Mesothelial cell of epicardium (in vitro differentiated cells): ENCODE results near the gene MAZ. TPM values are rescaled to one million over a fixed set of nuclear protein-coding genes. Genes with fewer than 3 reads are reported as not detected.
A peak's percentile ranks its signal among the peaks of the same experiment; 100 is the strongest.
"Not testable (repeated sequence)": the region's sequence is repeated elsewhere in the genome, so short reads cannot be mapped to it uniquely, and the experiment has no call there.

ENCODE experiments used
- DNase-seq, 2 experiments: peaks; one replicate each; pipeline ENCODE4 v3.0.0; 2021; ENCODE audit warnings: low spot score in 2 of 2; ENCODE audit not compliant: unreplicated experiment in 2 of 2
- H3K27ac Mint-ChIP-seq: 2 replicates; pipeline ENCODE4 v1.8.0; 2021; ENCODE audit warnings: mixed read lengths
- H3K27me3 Mint-ChIP-seq: 2 replicates; pipeline ENCODE4 v1.8.0; 2021; ENCODE audit warnings: low read depth, mixed read lengths
- H3K36me3 Mint-ChIP-seq: 2 replicates; pipeline ENCODE4 v1.8.0; 2021; ENCODE audit warnings: mixed read lengths
- H3K4me1 Mint-ChIP-seq: 2 replicates; pipeline ENCODE4 v1.8.0; 2021; ENCODE audit warnings: mixed read lengths
- H3K4me3 Mint-ChIP-seq: 2 replicates; pipeline ENCODE4 v1.8.0; 2021; ENCODE audit warnings: mild to moderate bottlenecking, moderate library complexity, mixed read lengths
- H3K9me3 Mint-ChIP-seq: 2 replicates; pipeline ENCODE4 v1.8.0; 2021; ENCODE audit warnings: mixed read lengths
- total RNA-seq: library from RNA; stranded (reverse); gene quantifications from 3 replicates; pipeline ENCODE4 v1.2.1, GENCODE V29; 2021
- TF ChIP-seq, protein P1 (sequence below): fragments of 200-600 bp; sonication (generic); IDR thresholded peaks from one replicate; pipeline ENCODE4 v1.5.0; 2021; ENCODE audit warnings: antibody characterized with exemption; ENCODE audit not compliant: unreplicated experiment

MAZ gene
- total RNA-seq, 1 donor from 2014 or later: 349 TPM

GRCh38 chr16:29790183-29790948 is 16.0 kb upstream of the MAZ start, which contains the start of gene KIF22:
Gene KIF22 (plus strand): TSS chr16:29790751. CDS start chr16:29790760, 9 bp downstream.
- peak; percentile 99 to 100 for DNase-seq
- H3K4me1 Mint-ChIP-seq: peaks cover 32% of the 10 kb centered on the region
- peak within 1 kb of the TSS; percentile 98 for H3K27ac Mint-ChIP-seq
- peaks cover 2% of the 10 kb centered on the region for H3K36me3 Mint-ChIP-seq
- TF ChIP-seq, protein P1, sequence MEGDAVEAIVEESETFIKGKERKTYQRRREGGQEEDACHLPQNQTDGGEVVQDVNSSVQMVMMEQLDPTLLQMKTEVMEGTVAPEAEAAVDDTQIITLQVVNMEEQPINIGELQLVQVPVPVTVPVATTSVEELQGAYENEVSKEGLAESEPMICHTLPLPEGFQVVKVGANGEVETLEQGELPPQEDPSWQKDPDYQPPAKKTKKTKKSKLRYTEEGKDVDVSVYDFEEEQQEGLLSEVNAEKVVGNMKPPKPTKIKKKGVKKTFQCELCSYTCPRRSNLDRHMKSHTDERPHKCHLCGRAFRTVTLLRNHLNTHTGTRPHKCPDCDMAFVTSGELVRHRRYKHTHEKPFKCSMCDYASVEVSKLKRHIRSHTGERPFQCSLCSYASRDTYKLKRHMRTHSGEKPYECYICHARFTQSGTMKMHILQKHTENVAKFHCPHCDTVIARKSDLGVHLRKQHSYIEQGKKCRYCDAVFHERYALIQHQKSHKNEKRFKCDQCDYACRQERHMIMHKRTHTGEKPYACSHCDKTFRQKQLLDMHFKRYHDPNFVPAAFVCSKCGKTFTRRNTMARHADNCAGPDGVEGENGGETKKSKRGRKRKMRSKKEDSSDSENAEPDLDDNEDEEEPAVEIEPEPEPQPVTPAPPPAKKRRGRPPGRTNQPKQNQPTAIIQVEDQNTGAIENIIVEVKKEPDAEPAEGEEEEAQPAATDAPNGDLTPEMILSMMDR: peak; percentile 51
- no peaks in the 10 kb centered on the region for H3K27me3 Mint-ChIP-seq
- H3K4me3 Mint-ChIP-seq: peak within 1 kb of the TSS; percentile 98
- H3K9me3 Mint-ChIP-seq: no peaks in the 10 kb centered on the region

GRCh38 chr16:29790949-29791844 is 15.1 kb upstream of the MAZ start:
- DNase-seq: no peak
- H3K27me3 Mint-ChIP-seq: no peaks in the 10 kb centered on the region
- no peaks in the 10 kb centered on the region for H3K9me3 Mint-ChIP-seq
- peaks cover 2% of the 10 kb centered on the region for H3K36me3 Mint-ChIP-seq
- TF ChIP-seq, protein P1: no peak
- peak overlapping the region; percentile 98 for H3K27ac Mint-ChIP-seq
- H3K4me3 Mint-ChIP-seq: peak overlapping the region; percentile 98
- H3K4me1 Mint-ChIP-seq: peaks cover 28% of the 10 kb centered on the region

- H3K4me1 Mint-ChIP-seq: peaks cover 28% of the 10 kb centered on the region
- TF ChIP-seq, protein P1: no peak
- peak overlapping the region; percentile 98 for H3K27ac Mint-ChIP-seq
- DNase-seq: no peak
- H3K9me3 Mint-ChIP-seq: no peaks in the 10 kb centered on the region
- H3K27me3 Mint-ChIP-seq: no peaks in the 10 kb centered on the region
- H3K4me3 Mint-ChIP-seq: peak overlapping the region; percentile 98
- H3K36me3 Mint-ChIP-seq: peaks cover 7% of the 10 kb centered on the region
These were observed 14.2 kb upstream of the MAZ start for GRCh38 chr16:29791845-29792807.

GRCh38 chr16:29793153-29793552 is 13.2 kb upstream of the MAZ start:
- H3K36me3 Mint-ChIP-seq: peaks cover 12% of the 10 kb centered on the region
- peak overlapping the region; percentile 4 for H3K4me3 Mint-ChIP-seq
- not testable (repeated sequence) for H3K27ac Mint-ChIP-seq, DNase-seq, H3K9me3 Mint-ChIP-seq, H3K27me3 Mint-ChIP-seq
- H3K4me1 Mint-ChIP-seq: peaks cover 28% of the 10 kb centered on the region

- DNase-seq: no peak
- no peaks in the 10 kb centered on the region for H3K27me3 Mint-ChIP-seq
- no peak overlapping the region for H3K4me3 Mint-ChIP-seq
- TF ChIP-seq, protein P1: no peak
- H3K9me3 Mint-ChIP-seq: no peaks in the 10 kb centered on the region
- H3K27ac Mint-ChIP-seq: no peak overlapping the region
- H3K4me1 Mint-ChIP-seq: peaks cover 28% of the 10 kb centered on the region
- peaks cover 12% of the 10 kb centered on the region for H3K36me3 Mint-ChIP-seq
These were observed 12.1 kb upstream of the MAZ start for GRCh38 chr16:29794231-29794710.
